ENCODE results near the gene HDDC3. TPM values are rescaled to one million over a fixed set of nuclear protein-coding genes. Genes with fewer than 3 reads are reported as not detected.

HDDC3 gene
- total and polyA plus RNA-seq, 2 donors (not counting 3 experiments of a cell fraction or from before 2014, with no cell fraction given), result 16.0 to 20.2 TPM

DNA sequence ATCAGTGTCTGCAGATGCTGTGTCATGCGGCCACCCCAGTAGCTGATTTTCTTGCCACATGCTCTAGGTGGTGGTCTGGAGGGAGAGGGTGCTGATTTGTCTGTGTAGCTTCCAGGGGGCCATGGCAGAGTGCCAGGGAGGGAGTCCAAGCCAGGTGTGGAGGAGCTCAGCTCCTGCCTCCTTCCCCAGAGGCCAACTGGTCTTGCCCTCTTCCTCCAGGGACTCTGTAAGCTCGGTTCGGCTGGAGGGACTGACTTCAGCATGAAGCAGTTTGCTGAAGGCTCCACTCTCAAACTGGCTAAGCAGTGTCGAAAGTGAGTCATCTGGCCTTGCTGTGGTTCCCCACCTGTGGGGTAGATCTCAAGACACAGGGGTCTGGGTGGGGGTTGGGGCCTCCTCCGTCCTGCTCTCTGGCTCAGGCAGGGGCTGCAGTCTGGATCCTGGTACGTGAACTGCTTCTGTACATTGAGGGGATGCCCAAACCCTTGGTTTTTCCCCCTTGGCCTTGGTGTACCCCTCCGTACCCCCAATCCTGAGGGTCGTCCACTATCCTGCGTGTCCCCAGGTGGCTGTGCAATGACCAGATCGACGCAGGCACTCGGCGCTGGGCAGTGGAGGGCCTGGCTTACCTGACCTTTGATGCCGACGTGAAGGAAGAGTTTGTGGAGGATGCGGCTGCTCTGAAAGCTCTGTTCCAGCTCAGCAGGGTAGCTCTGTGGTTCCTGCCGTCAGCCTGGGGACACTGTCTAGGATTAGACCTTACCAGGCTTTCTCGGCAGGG, 15.4 kb upstream of the HDDC3 start:
- no peak overlapping the region for H3K27ac ChIP-seq (ENCODE audit: insufficient read depth, low read depth, low read length)
- no peak overlapping the region for H3K4me3 ChIP-seq (replicated peaks in 1 of 3; ENCODE audit: insufficient read depth in 1 of 3, low read depth in 1 of 3, low read length in 3 of 3)
- peaks cover 18 to 61% of the 10 kb centered on the region in 2 experiments for H3K36me3 ChIP-seq (ENCODE audit: control insufficient read depth in 2 of 2, extremely low read depth in 1 of 2, insufficient read depth in 2 of 2, low read length in 2 of 2)
- no peak overlapping the region for H3K4me2 ChIP-seq (ENCODE audit: insufficient read depth, low read length)
- intact Hi-C loops (cut with micrococcal nuclease) (no loop called here), dilution Hi-C loops (cut with MboI; ENCODE audit: extremely low pct_ligation_motif_present, low sequenced_read_pairs) (no loop called here)
- H3K9me1 ChIP-seq (replicated peaks; ENCODE audit: control insufficient read depth, extremely low read depth, insufficient read depth, low read length), result no peaks in the 10 kb centered on the region
- no TSS peak for BruUV-seq (replicated peaks)
- H3K9ac ChIP-seq (replicated peaks; ENCODE audit: extremely low read depth, insufficient read depth, low read length), result no peak overlapping the region
- H3K4me1 ChIP-seq (ENCODE audit: control insufficient read depth, extremely low read depth, insufficient read depth, low read length), result peaks cover 10% of the 10 kb centered on the region
- H4K20me1 ChIP-seq (replicated peaks; ENCODE audit: control insufficient read depth, extremely low read depth, insufficient read depth, low read length), result no peaks in the 10 kb centered on the region
- H2AFZ ChIP-seq (ENCODE audit: low read depth, low read length), result no peak overlapping the region
- DNase-seq (ENCODE audit: low read depth, low spot score), result no peak
- ChIA-PET POLR2A (no interaction called here), CTCF (interaction anchor here (1.2 to 2.8 kb wide), 4 partner anchors 9 to 102 kb away, joined by 3 to 29 read pairs (median 14); partner anchors contain the start of genes HDDC3 and UNC45A)
- H3K79me2 ChIP-seq (ENCODE audit: control insufficient read depth, insufficient read depth, low read length), result no peaks in the 10 kb centered on the region
- TF ChIP-seq POLR2AphosphoS5 (IDR thresholded peaks at IDR 0.05; ENCODE audit: insufficient read depth, low read depth, low read length) (no peak), FOS (IDR thresholded peaks at IDR 0.05; ENCODE audit: borderline replicate concordance, insufficient read depth, low read length) (no peak), JUN (IDR thresholded peaks at IDR 0.05; ENCODE audit: borderline replicate concordance, insufficient read depth, insufficient read length, low read depth) (no peak), POLR2A (IDR thresholded peaks at IDR 0.05; ENCODE audit: low read depth, low read length) (no peak), EZH2 (IDR thresholded peaks at IDR 0.05; ENCODE audit: borderline replicate concordance, low read depth, low read length, severe bottlenecking) (no peak), MAX (IDR thresholded peaks at IDR 0.05; ENCODE audit: insufficient read depth, insufficient read length) (no peak), MYC (IDR thresholded peaks at IDR 0.05; ENCODE audit: low read depth, low read length) (no peak), GATA2 (IDR thresholded peaks at IDR 0.05; ENCODE audit: insufficient read depth, insufficient read length, low read depth, low read length) (no peak)
- TF ChIP-seq, protein P1, sequence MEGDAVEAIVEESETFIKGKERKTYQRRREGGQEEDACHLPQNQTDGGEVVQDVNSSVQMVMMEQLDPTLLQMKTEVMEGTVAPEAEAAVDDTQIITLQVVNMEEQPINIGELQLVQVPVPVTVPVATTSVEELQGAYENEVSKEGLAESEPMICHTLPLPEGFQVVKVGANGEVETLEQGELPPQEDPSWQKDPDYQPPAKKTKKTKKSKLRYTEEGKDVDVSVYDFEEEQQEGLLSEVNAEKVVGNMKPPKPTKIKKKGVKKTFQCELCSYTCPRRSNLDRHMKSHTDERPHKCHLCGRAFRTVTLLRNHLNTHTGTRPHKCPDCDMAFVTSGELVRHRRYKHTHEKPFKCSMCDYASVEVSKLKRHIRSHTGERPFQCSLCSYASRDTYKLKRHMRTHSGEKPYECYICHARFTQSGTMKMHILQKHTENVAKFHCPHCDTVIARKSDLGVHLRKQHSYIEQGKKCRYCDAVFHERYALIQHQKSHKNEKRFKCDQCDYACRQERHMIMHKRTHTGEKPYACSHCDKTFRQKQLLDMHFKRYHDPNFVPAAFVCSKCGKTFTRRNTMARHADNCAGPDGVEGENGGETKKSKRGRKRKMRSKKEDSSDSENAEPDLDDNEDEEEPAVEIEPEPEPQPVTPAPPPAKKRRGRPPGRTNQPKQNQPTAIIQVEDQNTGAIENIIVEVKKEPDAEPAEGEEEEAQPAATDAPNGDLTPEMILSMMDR (IDR thresholded peaks at IDR 0.05; ENCODE audit: extremely low read depth in 1 of 2, insufficient read depth in 1 of 2, low read depth in 1 of 2, low read length in 2 of 2), result no peak
- no peak for FAIRE-seq
- H3K9me3 ChIP-seq (replicated peaks; ENCODE audit: control insufficient read depth, insufficient read depth, low read length), result no peaks in the 10 kb centered on the region
- no peaks in the 10 kb centered on the region for H3K27me3 ChIP-seq (ENCODE audit: control insufficient read depth in 2 of 2, insufficient read depth in 2 of 2, low read length in 2 of 2)
